Lung microvascular endothelial cell (primary cell): ENCODE data around the gene ROR1. TPM values are rescaled to one million over a fixed set of nuclear protein-coding genes. Genes with fewer than 3 reads are reported as not detected.

ENCODE experiments used
- DNase-seq, 2 donors: peaks; one replicate each; pipeline versions ENCODE4 v3.0.0 to v3.0.0-alpha.2; 2010; ENCODE audit warnings: low read depth in 2 of 2
- total RNA-seq: library from RNA; depleted of rRNA; stranded (reverse); fragments of >200 nt; gene quantifications from 2 replicates; pipeline ENCODE4 v1.2.1, GENCODE V29; 2014

Gene ROR1
- total RNA-seq, 1 donor from 2014 or later, result under 0.01 TPM

- DNase-seq, result no peak
Observed at GRCh38 chr1:63854091-63854490, 80.3 kb downstream of the ROR1 start.

GRCh38 chr1:63855942-63856341, 82.1 kb downstream of the ROR1 start:
- DNase-seq, result no peak

- no peak for DNase-seq
Observed at GRCh38 chr1:63856924-63857323, 83.1 kb downstream of the ROR1 start.

- DNase-seq, result no peak
Observed at GRCh38 chr1:63857478-63857877, 83.7 kb downstream of the ROR1 start.

GRCh38 chr1:63858153-63858552, 84.3 kb downstream of the ROR1 start:
- no peak for DNase-seq

GRCh38 chr1:63859480-63860275, 85.9 kb downstream of the ROR1 start:
- DNase-seq, result no peak

- DNase-seq, result no peak
Observed at GRCh38 chr1:63861052-63861691, 87.4 kb downstream of the ROR1 start.

GRCh38 chr1:63863145-63863544, 89.3 kb downstream of the ROR1 start:
- no peak for DNase-seq

GRCh38 chr1:63864224-63864641, 90.4 kb downstream of the ROR1 start:
- DNase-seq, result no peak

- DNase-seq, result no peak
Observed at GRCh38 chr1:63865561-63865960, 91.7 kb downstream of the ROR1 start.

GRCh38 chr1:63866084-63866483, 92.3 kb downstream of the ROR1 start:
- DNase-seq, result no peak

GRCh38 chr1:63867429-63868176, 93.8 kb downstream of the ROR1 start:
- no peak for DNase-seq

GRCh38 chr1:63868268-63868781, 94.5 kb downstream of the ROR1 start:
- DNase-seq, result peak in 1 of 2 donors; percentile 5

GRCh38 chr1:63870152-63870551, 96.3 kb downstream of the ROR1 start:
- no peak for DNase-seq

- DNase-seq, result no peak
Observed at GRCh38 chr1:63871463-63871862, 97.6 kb downstream of the ROR1 start.

GRCh38 chr1:63873751-63874150, 99.9 kb downstream of the ROR1 start:
- peak in 1 of 2 donors; percentile 47 for DNase-seq

- peak in 1 of 2 donors; percentile 42 for DNase-seq
Observed at GRCh38 chr1:63874278-63874880, 100.6 kb downstream of the ROR1 start.

GRCh38 chr1:63875636-63876035, 101.8 kb downstream of the ROR1 start:
- DNase-seq, result no peak

- no peak for DNase-seq
Observed at GRCh38 chr1:63877021-63877767, 103.4 kb downstream of the ROR1 start.

- DNase-seq, result peak in 1 of 2 donors; percentile 11
Observed at GRCh38 chr1:63877816-63878215, 104.0 kb downstream of the ROR1 start.

GRCh38 chr1:63878932-63879331, 105.1 kb downstream of the ROR1 start:
- DNase-seq, result peak in 1 of 2 donors; percentile 38
